CD8-positive, alpha-beta memory T cell (primary cell): Measurements from ENCODE around the gene SNX6. TPM values are rescaled to one million over a fixed set of nuclear protein-coding genes. Genes with fewer than 3 reads are reported as not detected.
"Not testable (repeated sequence)": the region's sequence is repeated elsewhere in the genome, so short reads cannot be mapped to it uniquely, and the experiment has no call there.

Experiments
- CTCF ChIA-PET: fragments of 350-600 bp; sonication (Branson Sonifier 250); formaldehyde crosslinking; loops from one replicate; lab custom pipeline; 2021; ENCODE audit warnings: antibody characterized with exemption; lab: Charles Lee
- POLR2A ChIA-PET: fragments of 350-600 bp; sonication (Branson Sonifier 250); formaldehyde crosslinking; loops from one replicate; lab custom pipeline; 2021; ENCODE audit warnings: antibody characterized with exemption; lab: Charles Lee
- DNase-seq, 5 donors: peaks; one replicate each; pipeline versions ENCODE4 v3.0.0 to v3.0.0-alpha.2; 2020 to 2022; ENCODE audit warnings: mixed read lengths in 1 of 5
- H3K27ac ChIP-seq: one replicate; pipeline ENCODE4 v1.7.0; 2013; ENCODE audit warnings: low read depth, mild to moderate bottlenecking, low read length, moderate library complexity
- H3K27me3 ChIP-seq: 2 replicates; pipeline ENCODE4 v1.7.0; 2013; ENCODE audit warnings: low read length, mild to moderate bottlenecking; ENCODE audit not compliant: insufficient read depth, poor library complexity, severe bottlenecking
- H3K36me3 ChIP-seq: 2 replicates; pipeline ENCODE4 v1.7.0; 2013; ENCODE audit warnings: mild to moderate bottlenecking, low read length, moderate library complexity; ENCODE audit not compliant: insufficient read depth
- H3K4me1 ChIP-seq: 2 replicates; pipeline ENCODE4 v1.7.0; 2013; ENCODE audit warnings: mild to moderate bottlenecking, low read length, moderate library complexity; ENCODE audit not compliant: insufficient read depth
- H3K4me3 ChIP-seq: 2 replicates; pipeline ENCODE4 v1.7.0; 2013; ENCODE audit warnings: mild to moderate bottlenecking, low read length
- H3K9me3 ChIP-seq: 2 replicates; pipeline ENCODE4 v1.7.0; 2013; ENCODE audit warnings: mild to moderate bottlenecking, low read length
- H3K27ac Mint-ChIP-seq, 8 donors: one replicate each; pipeline ENCODE4 v1.8.0; 2020 to 2021; ENCODE audit warnings: mixed read lengths in 8 of 8, mild to moderate bottlenecking in 6 of 8, inconsistent platforms in 3 of 8, moderate library complexity in 3 of 8
- H3K27me3 Mint-ChIP-seq, 2 donors: one replicate each; pipeline ENCODE4 v1.8.0; 2020 to 2021; ENCODE audit warnings: mixed read lengths in 2 of 2, mild to moderate bottlenecking in 1 of 2, moderate library complexity in 1 of 2
- H3K36me3 Mint-ChIP-seq, 3 donors: one replicate each; pipeline ENCODE4 v1.8.0; 2020 to 2021; ENCODE audit warnings: mixed read lengths in 3 of 3, inconsistent platforms in 1 of 3, mild to moderate bottlenecking in 1 of 3
- H3K4me1 Mint-ChIP-seq, 3 donors: one replicate each; pipeline ENCODE4 v1.8.0; 2020 to 2021; ENCODE audit warnings: mixed read lengths in 3 of 3, inconsistent platforms in 1 of 3, mild to moderate bottlenecking in 1 of 3
- H3K4me3 Mint-ChIP-seq, 7 donors: one replicate each; pipeline ENCODE4 v1.8.0; 2020 to 2021; ENCODE audit warnings: mixed read lengths in 7 of 7, mild to moderate bottlenecking in 6 of 7, moderate library complexity in 4 of 7, inconsistent platforms in 2 of 7
- H3K9me3 Mint-ChIP-seq, 5 donors: one replicate each; pipeline ENCODE4 v1.8.0; 2020 to 2022; ENCODE audit warnings: mixed read lengths in 5 of 5, mild to moderate bottlenecking in 3 of 5, moderate library complexity in 2 of 5, inconsistent platforms in 1 of 5
- polyA plus RNA-seq: library from polyadenylated mRNA; unstranded; fragments of 300-500 nt; fragmentation: Illumina TruSeq; gene quantifications from one replicate; pipeline ENCODE4 v1.2.3, GENCODE V29; 2021
- total RNA-seq, 2 experiments: library from RNA; stranded (reverse); gene quantifications; one replicate each; pipeline ENCODE4 v1.2.3, GENCODE V29; 2021

SNX6 gene
- total and polyA plus RNA-seq, 3 experiments from 2014 or later, result 63.4 to 128 (median 67.1) TPM

DNA sequence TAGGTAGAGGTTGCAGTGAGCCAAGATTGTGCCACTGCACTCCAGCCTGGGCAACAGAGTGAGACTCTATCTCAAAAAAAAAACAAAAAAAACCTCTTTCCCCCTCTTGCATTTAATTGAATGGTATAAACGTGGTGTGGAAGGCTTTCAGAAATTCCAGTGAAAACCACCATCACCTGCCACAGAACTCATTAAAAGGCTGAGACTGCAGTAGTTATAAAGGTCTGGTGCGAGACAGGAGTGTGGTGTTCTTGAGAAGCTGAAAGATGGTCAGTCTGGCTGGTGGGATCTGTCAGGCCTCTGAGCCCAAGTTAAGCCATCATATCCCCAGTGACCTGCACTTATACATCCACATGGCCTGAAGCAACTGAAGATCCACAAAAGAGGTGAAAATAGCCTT is 20.1 kb upstream of the SNX6 start:
- CTCF ChIA-PET, result not testable (repeated sequence)

GRCh38 chr14:34649344-34649743 is 19.4 kb upstream of the SNX6 start:
- no peaks in the 10 kb centered on the region for H3K36me3 ChIP-seq
- Mint-ChIP-seq H3K4me1 (no peaks in the 10 kb centered on the region), H3K27me3 (peaks cover 0 to 2% of the 10 kb centered on the region in 2 donors), H3K27ac (no peak overlapping the region), H3K36me3 (no peaks in the 10 kb centered on the region), H3K9me3 (no peaks in the 10 kb centered on the region), H3K4me3 (no peak overlapping the region)
- no peaks in the 10 kb centered on the region for H3K27me3 ChIP-seq
- no peak overlapping the region for H3K4me3 ChIP-seq
- H3K9me3 ChIP-seq, result no peaks in the 10 kb centered on the region
- DNase-seq, result no peak
- POLR2A ChIA-PET, result no interaction called here
- CTCF ChIA-PET, result no interaction called here
- no peak overlapping the region for H3K27ac ChIP-seq
- no peaks in the 10 kb centered on the region for H3K4me1 ChIP-seq

More for the DNA sequence above, 20.1 kb upstream of the SNX6 start:
- DNase-seq, H3K4me3 Mint-ChIP-seq, H3K27me3 Mint-ChIP-seq, H3K4me1 Mint-ChIP-seq, H3K36me3 ChIP-seq, H3K9me3 Mint-ChIP-seq, H3K4me1 ChIP-seq, H3K4me3 ChIP-seq, POLR2A ChIA-PET, H3K27me3 ChIP-seq, H3K36me3 Mint-ChIP-seq, H3K27ac ChIP-seq, H3K27ac Mint-ChIP-seq, H3K9me3 ChIP-seq: not testable (repeated sequence)

DNA sequence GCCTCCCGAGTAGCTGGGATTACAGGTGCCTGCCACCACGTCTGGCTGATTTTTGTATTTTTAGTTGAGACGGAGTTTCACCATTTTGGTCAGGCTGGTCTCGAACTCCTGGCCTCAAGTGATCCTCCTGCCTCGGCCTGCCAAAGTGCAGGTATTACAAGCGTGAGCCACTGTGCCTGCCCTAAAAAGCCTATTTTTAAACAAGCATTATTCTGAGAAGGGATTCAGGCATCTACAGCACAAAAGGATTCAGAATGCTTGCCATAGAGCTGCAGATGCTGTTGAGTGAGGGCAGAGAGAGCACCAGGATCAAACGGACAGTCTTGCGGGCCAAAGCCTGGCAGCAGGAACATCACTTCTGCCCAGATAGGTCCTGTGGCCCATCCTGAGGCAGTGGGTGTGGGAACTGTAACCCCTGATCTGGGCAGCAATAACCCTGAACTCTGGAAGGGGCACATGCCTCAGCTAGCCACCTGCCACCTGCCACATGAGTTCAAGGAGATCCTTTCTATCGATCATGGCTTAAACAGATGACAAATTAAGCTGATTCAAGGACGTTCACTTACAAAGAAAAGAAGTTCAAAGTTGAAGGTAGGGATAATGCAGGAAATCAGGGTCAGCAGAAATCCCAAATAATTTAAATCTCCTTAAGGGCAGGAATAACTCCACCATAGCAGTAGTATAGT is 16.8 kb upstream of the SNX6 start:
- no peaks in the 10 kb centered on the region for H3K9me3 Mint-ChIP-seq
- no peak overlapping the region for H3K27ac ChIP-seq

DNA sequence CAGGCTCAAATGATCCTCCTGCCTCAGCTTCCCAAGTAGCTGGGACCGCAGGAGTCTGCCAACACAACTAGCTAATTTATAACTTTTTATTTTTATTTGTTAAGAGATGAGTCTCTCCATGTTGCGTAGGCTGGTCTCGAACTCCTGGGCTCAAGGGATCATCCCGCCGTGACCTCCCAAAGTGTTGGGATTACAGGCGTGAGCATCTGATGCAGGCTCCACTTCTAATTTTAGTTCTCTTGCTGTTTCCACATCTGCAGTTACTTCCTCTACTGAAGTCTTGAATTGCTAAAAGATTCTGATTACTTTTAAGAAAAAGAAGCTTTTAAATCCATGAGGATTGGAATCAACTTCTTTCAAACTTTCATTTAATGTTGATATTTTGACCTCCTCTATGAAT is 13.4 kb upstream of the SNX6 start:
- Histone ChIP-seq H3K27me3 (no peaks in the 10 kb centered on the region), H3K36me3 (no peaks in the 10 kb centered on the region), H3K9me3 (no peaks in the 10 kb centered on the region), H3K4me3 (no peak overlapping the region), H3K4me1 (no peaks in the 10 kb centered on the region), H3K27ac (no peak overlapping the region)
- Mint-ChIP-seq H3K4me3 (no peak overlapping the region), H3K4me1 (no peaks in the 10 kb centered on the region), H3K9me3 (no peaks in the 10 kb centered on the region), H3K27ac (no peak overlapping the region), H3K36me3 (no peaks in the 10 kb centered on the region), H3K27me3 (peaks cover 0 to 2% of the 10 kb centered on the region in 2 donors)
- DNase-seq, result no peak
- ChIA-PET CTCF (interaction anchor here (0.7 kb wide), 1 partner anchor 9 kb away, joined by 3 read pairs; no protein-coding TSS in a partner anchor), POLR2A (no interaction called here)

More for the DNA sequence above, 16.8 kb upstream of the SNX6 start:
- no peak for DNase-seq
- H3K4me3 ChIP-seq, result no peak overlapping the region
- POLR2A ChIA-PET, result no interaction called here
- H3K27me3 Mint-ChIP-seq, result peaks cover 0 to 2% of the 10 kb centered on the region in 2 donors
- no peaks in the 10 kb centered on the region for H3K36me3 Mint-ChIP-seq
- H3K27ac Mint-ChIP-seq, result no peak overlapping the region
- H3K4me3 Mint-ChIP-seq, result no peak overlapping the region
- no peaks in the 10 kb centered on the region for H3K27me3 ChIP-seq
- no peaks in the 10 kb centered on the region for H3K36me3 ChIP-seq
- CTCF ChIA-PET, result interaction anchor here (1.3 kb wide), 1 partner anchor 76 kb away, joined by 3 read pairs; no protein-coding TSS in a partner anchor
- H3K4me1 ChIP-seq, result no peaks in the 10 kb centered on the region
- no peaks in the 10 kb centered on the region for H3K4me1 Mint-ChIP-seq
- no peaks in the 10 kb centered on the region for H3K9me3 ChIP-seq

DNA sequence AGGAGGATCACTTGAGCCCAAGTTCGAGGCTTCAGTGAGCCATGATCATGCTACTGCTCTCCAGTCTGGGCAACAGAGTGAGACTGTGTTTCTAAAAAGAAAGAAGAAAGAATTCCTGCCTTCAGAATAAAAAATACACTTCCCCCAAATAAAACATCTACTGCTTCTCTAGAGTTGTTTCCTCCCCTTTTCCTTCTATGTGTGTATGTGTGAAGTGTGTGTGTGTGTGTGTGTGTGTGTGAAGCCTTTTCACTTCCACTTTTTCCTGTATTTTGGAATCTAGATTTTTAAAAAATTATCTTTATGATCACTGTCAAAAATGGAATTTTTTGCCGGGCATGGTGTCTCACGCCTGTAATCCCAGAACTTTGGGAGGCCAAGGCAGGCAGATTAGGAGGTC is 12.6 kb upstream of the SNX6 start:
- Histone ChIP-seq H3K9me3 (no peaks in the 10 kb centered on the region), H3K4me3 (no peak overlapping the region), H3K27me3 (no peaks in the 10 kb centered on the region), H3K36me3 (no peaks in the 10 kb centered on the region), H3K4me1 (no peaks in the 10 kb centered on the region), H3K27ac (no peak overlapping the region)
- DNase-seq, result no peak
- no peak overlapping the region for H3K4me3 Mint-ChIP-seq
- H3K9me3 Mint-ChIP-seq, result no peaks in the 10 kb centered on the region
- ChIA-PET POLR2A (no interaction called here), CTCF (no interaction called here)
- no peak overlapping the region for H3K27ac Mint-ChIP-seq
- no peaks in the 10 kb centered on the region for H3K4me1 Mint-ChIP-seq
- H3K36me3 Mint-ChIP-seq, result no peaks in the 10 kb centered on the region
- peaks cover 0 to 2% of the 10 kb centered on the region in 2 donors for H3K27me3 Mint-ChIP-seq

DNA sequence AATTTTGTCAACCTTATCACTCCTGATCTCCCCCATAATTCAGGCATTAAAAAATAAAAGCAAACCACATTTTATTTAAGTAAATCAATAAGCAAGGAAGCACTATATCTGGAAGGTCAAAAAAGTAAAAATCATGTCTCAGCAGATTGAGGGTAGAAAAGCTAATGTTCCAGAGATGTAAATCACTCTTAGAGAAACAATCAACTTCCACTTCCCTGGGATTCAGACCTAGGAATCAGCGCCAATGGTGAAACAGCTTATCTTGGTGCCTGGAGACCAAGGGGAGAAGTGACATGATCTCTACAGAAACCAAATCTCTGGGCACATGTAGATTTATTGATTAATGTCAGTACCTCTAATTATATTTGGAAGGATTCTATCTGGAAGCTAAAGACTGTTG is 10.9 kb upstream of the SNX6 start:
- CTCF ChIA-PET, result interaction anchor here (1.4 kb wide), 1 partner anchor 72 kb away, joined by 3 read pairs; no protein-coding TSS in a partner anchor

GRCh38 chr14:34634360-34634771 is 4.4 kb upstream of the SNX6 start:
- peaks cover 4 to 11% (median 10%) of the 10 kb centered on the region in 3 donors for H3K4me1 Mint-ChIP-seq
- not testable (repeated sequence) for H3K27ac ChIP-seq, H3K36me3 Mint-ChIP-seq, DNase-seq, H3K9me3 Mint-ChIP-seq, H3K27me3 Mint-ChIP-seq, H3K36me3 ChIP-seq, H3K4me3 Mint-ChIP-seq, H3K9me3 ChIP-seq, H3K4me3 ChIP-seq, H3K27me3 ChIP-seq, H3K4me1 ChIP-seq
- CTCF ChIA-PET, result interaction anchor here (1.2 kb wide), 1 partner anchor 9 kb away, joined by 3 read pairs; no protein-coding TSS in a partner anchor
- POLR2A ChIA-PET, result interaction anchor here (0.7 kb wide), 1 partner anchor 411 kb away, joined by 3 read pairs; the partner anchor contains the start of gene FAM177A1
- H3K27ac Mint-ChIP-seq, result peak overlapping the region in 2 of 8 donors; percentile 23 to 48

More for the DNA sequence above, 10.9 kb upstream of the SNX6 start:
- no peaks in the 10 kb centered on the region for H3K9me3 ChIP-seq
- H3K4me1 Mint-ChIP-seq, result no peaks in the 10 kb centered on the region
- no peak for DNase-seq
- no peaks in the 10 kb centered on the region for H3K27me3 ChIP-seq
- no peak overlapping the region for H3K4me3 ChIP-seq
- H3K36me3 ChIP-seq, result no peaks in the 10 kb centered on the region
- H3K27ac Mint-ChIP-seq, result no peak overlapping the region
- no peaks in the 10 kb centered on the region for H3K36me3 Mint-ChIP-seq
- no peak overlapping the region for H3K27ac ChIP-seq
- H3K4me1 ChIP-seq, result no peaks in the 10 kb centered on the region
- peaks cover 0 to 2% of the 10 kb centered on the region in 2 donors for H3K27me3 Mint-ChIP-seq
- POLR2A ChIA-PET, result no interaction called here
- H3K9me3 Mint-ChIP-seq, result no peaks in the 10 kb centered on the region
- H3K4me3 Mint-ChIP-seq, result no peak overlapping the region

- H3K36me3 ChIP-seq, result no peaks in the 10 kb centered on the region
- CTCF ChIA-PET, result interaction anchor here (1.2 kb wide), 1 partner anchor 10 kb away, joined by 3 read pairs; no protein-coding TSS in a partner anchor
- DNase-seq, result no peak
- peaks cover 0 to 7% (median 0%) of the 10 kb centered on the region in 3 donors for H3K36me3 Mint-ChIP-seq
- POLR2A ChIA-PET, result no interaction called here
- peaks cover 6% of the 10 kb centered on the region for H3K4me1 ChIP-seq
- H3K27me3 Mint-ChIP-seq, result peaks cover 4 to 10% of the 10 kb centered on the region in 2 donors
- H3K9me3 ChIP-seq, result no peaks in the 10 kb centered on the region
- no peaks in the 10 kb centered on the region for H3K27me3 ChIP-seq
- H3K27ac Mint-ChIP-seq, result peak overlapping the region in 1 of 8 donors; percentile 23
- H3K4me3 Mint-ChIP-seq, result peak overlapping the region in 1 of 7 donors; percentile 71
- peaks cover 10 to 16% (median 15%) of the 10 kb centered on the region in 3 donors for H3K4me1 Mint-ChIP-seq
- no peak overlapping the region for H3K4me3 ChIP-seq
- H3K27ac ChIP-seq, result no peak overlapping the region
- H3K9me3 Mint-ChIP-seq, result peaks cover 0 to 3% (median 0%) of the 10 kb centered on the region in 5 donors
Observed at GRCh38 chr14:34633742-34634141, 3.8 kb upstream of the SNX6 start.
